PFSK-1 (cell line): ENCODE measurements around the gene AKT1.

Experiments used
- FOXP2 ChIP-seq: optimal IDR thresholded peaks from 2 replicates; pipeline ENCODE3; 2011; ENCODE audit warnings: borderline replicate concordance, control low read depth, inconsistent platforms; ENCODE audit not compliant: insufficient read depth; ENCODE audit errors: extremely low read length, extremely low read depth
- POLR2AphosphoS5 ChIP-seq: IDR thresholded peaks from 2 replicates; pipeline ENCODE4 v1.6.1; 2012; ENCODE audit warnings: low read depth, mild to moderate bottlenecking, control low read depth, low read length, moderate library complexity
- REST ChIP-seq, 2 experiments: IDR thresholded peaks; 2 replicates each; pipeline versions ENCODE4 v1.6.1 to v1.8.0; 2011 to 2012; ENCODE audit warnings: low read depth in 2 of 2, low read length in 2 of 2, control low read depth in 1 of 2, inconsistent platforms in 1 of 2, mild to moderate bottlenecking in 1 of 2, moderate library complexity in 1 of 2; ENCODE audit not compliant: insufficient read depth in 1 of 2
- SIN3A ChIP-seq: IDR thresholded peaks from 2 replicates; pipeline ENCODE4 v1.6.1; 2012; ENCODE audit warnings: mild to moderate bottlenecking, low read length, moderate library complexity, borderline replicate concordance; ENCODE audit not compliant: insufficient read depth
- TAF1 ChIP-seq: IDR thresholded peaks from 2 replicates; pipeline ENCODE4 v1.6.1; 2012; ENCODE audit warnings: low read length, control low read depth, borderline replicate concordance; ENCODE audit not compliant: insufficient read depth

AKT1 gene

GRCh38 chr14:104797115-104798044 is 1.8 kb upstream of the AKT1 start:
- TF ChIP-seq TAF1 (no peak), FOXP2 (no peak), SIN3A (no peak), REST (IDR thresholded peaks at IDR 0.05; ENCODE audit: insufficient read depth in 1 of 2, low read depth in 2 of 2, low read length in 2 of 2) (no peak)

- no peak for TF ChIP-seq SIN3A
- TF ChIP-seq TAF1: no peak
- no peak for TF ChIP-seq REST (IDR thresholded peaks at IDR 0.05; ENCODE audit: insufficient read depth in 1 of 2, low read depth in 2 of 2, low read length in 2 of 2)
- TF ChIP-seq FOXP2: no peak
- no peak for TF ChIP-seq POLR2AphosphoS5
Observed at GRCh38 chr14:104796687-104797081, 1.1 kb upstream of the AKT1 start.

- no peak for TF ChIP-seq REST (IDR thresholded peaks at IDR 0.05; ENCODE audit: insufficient read depth in 1 of 2, low read depth in 2 of 2, low read length in 2 of 2)
Observed at GRCh38 chr14:104795781-104796686, 486 bp upstream of the AKT1 start.

- TF ChIP-seq REST (IDR thresholded peaks at IDR 0.05; ENCODE audit: insufficient read depth in 1 of 2, low read depth in 2 of 2, low read length in 2 of 2) (no peak), TAF1 (no peak), POLR2AphosphoS5 (no peak), FOXP2 (no peak), SIN3A (no peak)
Observed at GRCh38 chr14:104794631-104794992, 936 bp downstream of the AKT1 start.
